ENCODE data around the gene TCF20.

Gene TCF20

GRCh38 chr22:42248995-42249394 is 21.5 kb downstream of the TCF20 start:
- no peak for DNase-seq

- DNase-seq: no peak
Observed at GRCh38 chr22:42247596-42247995, 22.9 kb downstream of the TCF20 start.

DNA sequence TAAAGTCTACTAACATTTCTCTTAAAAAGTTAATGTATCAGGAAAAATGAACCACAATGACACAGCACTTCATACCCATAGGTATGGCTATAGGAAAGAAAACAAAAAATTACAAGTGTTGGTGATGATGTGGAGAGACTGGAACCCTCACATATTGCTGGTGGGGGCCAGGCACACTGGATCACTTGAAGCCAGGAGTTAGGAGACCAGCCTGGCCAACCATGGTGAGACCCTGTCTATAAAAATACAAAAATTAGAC is 26.7 kb downstream of the TCF20 start:
- no peak for DNase-seq

DNA sequence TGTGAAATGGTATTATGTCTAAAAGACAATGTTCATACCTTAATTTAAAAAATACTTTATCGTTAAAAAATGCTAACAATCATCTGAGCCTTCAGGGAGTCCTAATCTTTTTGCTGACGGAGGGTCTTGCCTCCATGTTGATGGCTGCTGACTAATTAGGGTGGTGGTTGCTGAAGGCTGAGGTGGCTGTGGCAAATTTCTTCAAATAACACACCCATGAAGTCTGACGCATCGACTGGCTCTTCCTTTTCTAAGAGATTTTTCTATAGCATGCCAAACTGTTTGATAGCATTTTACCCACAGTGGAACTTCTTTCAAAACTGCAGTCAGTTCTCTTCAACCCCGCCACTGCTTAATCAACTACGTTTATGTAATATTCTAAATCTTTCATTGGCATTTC is 33.6 kb downstream of the TCF20 start:
- no peak for DNase-seq

GRCh38 chr22:42236268-42236667 is 34.2 kb downstream of the TCF20 start:
- no peak for DNase-seq

DNA sequence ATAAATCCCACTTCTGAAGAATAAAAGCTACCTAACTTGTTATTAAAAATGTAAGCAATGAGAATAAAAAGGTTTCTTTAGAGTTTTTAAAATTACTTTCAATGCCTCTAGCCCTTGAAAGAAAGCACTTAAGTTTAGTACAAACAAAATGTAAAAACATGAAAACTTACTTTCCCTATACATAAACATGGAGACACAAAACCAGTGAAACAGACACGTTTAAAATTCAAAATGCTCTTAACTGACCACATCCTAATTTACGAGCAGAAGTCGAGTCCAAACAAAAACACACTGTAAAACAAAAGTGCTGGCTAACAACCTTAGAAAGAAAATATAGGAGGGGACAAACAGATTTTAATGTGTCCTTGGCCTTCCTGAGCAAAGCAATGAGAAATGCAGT is 36.6 kb downstream of the TCF20 start:
- DNase-seq: no peak

- DNase-seq: no peak
Observed at GRCh38 chr22:42231929-42232328, 38.5 kb downstream of the TCF20 start.

GRCh38 chr22:42229455-42230149 is 40.9 kb downstream of the TCF20 start:
- DNase-seq: no peak

DNA sequence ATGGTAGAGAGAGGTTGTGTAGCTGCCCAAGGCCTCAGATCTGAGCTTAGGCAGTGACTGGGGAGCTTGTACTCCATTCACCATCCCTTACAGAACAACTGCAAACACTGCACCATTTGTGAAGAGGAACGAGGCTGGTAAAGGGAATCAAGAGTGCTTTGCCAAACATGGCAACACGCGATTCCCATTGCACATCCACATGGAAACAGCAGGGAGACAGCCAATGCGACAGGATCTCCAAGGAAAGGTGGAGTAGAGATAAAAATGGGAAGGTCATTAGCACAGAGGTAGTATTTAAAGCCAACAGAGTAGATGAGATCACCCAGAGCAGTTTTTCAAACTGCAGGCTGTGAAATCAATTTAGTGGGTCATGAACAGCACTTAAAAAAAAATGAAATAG is 42.0 kb downstream of the TCF20 start:
- no peak for DNase-seq

- no peak for DNase-seq
Observed at GRCh38 chr22:42227435-42227834, 43.0 kb downstream of the TCF20 start.

DNA sequence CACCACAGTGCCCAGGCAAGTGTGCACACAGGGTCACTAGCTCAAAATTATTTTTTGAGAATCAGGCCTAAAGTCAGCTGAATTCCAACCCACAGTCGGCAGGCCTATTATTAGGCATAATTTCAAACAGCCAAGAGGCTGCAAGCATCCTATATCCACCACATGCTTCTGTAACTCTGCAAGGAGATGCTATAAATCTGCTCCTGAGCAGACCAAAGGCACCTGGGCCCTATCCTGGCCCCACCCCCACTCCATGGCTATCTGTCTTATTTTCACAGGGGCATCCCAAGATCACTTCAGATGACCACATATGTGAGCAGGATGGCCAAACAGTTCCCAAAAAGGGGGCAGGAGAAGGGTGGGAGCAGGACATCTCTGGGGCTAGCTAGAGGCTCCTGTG is 44.6 kb downstream of the TCF20 start:
- DNase-seq: no peak

DNA sequence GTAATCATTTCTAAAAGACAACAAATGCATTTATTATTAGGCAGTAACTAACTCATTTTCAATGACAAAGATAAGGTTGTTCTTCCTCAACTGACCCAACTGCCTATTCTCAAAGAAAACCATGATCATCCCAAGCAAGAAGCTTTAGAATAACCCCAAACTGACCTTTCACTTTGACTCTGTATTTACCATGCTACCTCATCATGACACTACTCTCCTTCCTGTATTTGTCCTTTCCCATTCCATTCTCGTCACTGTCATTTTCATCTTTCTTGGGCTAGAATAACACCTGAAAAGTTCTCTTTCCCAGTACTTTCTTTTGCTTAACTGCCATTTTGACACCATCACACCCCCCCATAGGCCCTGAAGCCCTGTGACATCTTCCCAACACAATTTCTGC is 48.3 kb downstream of the TCF20 start:
- no peak for DNase-seq
